Activated CD4-positive, CD25-positive, alpha-beta regulatory T cell (primary cell): ENCODE results near the gene HADHA.
"Not testable (repeated sequence)": the region's sequence is repeated elsewhere in the genome, so short reads cannot be mapped to it uniquely, and the experiment has no call there.

Source experiments
- DNase-seq, 4 experiments: peaks; one replicate each; lab custom pipeline; 2025; lab: John Stamatoyannopoulos, UW

The HADHA gene

GRCh38 chr2:26173776-26174482 is 70.5 kb downstream of the HADHA start:
- no peak for DNase-seq

- no peak for DNase-seq
These were observed 71.3 kb downstream of the HADHA start, which contains the start of gene GAREM2 for GRCh38 chr2:26172871-26173775. GAREM2 (plus strand) TSS chr2:26173088; CDS start chr2:26173221, 133 bp downstream.

- no peak for DNase-seq
These were observed 72.1 kb downstream of the HADHA start for GRCh38 chr2:26172189-26172870.

- DNase-seq, result no peak
These were observed 73.6 kb downstream of the HADHA start for GRCh38 chr2:26170795-26171194.

- DNase-seq, result no peak
These were observed 74.6 kb downstream of the HADHA start for GRCh38 chr2:26169681-26170414.

GRCh38 chr2:26169226-26169625 is 75.2 kb downstream of the HADHA start:
- no peak for DNase-seq

GRCh38 chr2:26168785-26169184 is 75.6 kb downstream of the HADHA start:
- no peak for DNase-seq

- not testable (repeated sequence) for DNase-seq
These were observed 77.9 kb downstream of the HADHA start for GRCh38 chr2:26166541-26166940.

- DNase-seq, result no peak
These were observed 79.0 kb downstream of the HADHA start for GRCh38 chr2:26165403-26165802.

GRCh38 chr2:26164641-26165211 is 79.7 kb downstream of the HADHA start:
- no peak for DNase-seq

- DNase-seq, result no peak
These were observed 80.2 kb downstream of the HADHA start for GRCh38 chr2:26164231-26164630.

- no peak for DNase-seq
These were observed 81.5 kb downstream of the HADHA start for GRCh38 chr2:26162963-26163362.

- no peak for DNase-seq
These were observed 82.5 kb downstream of the HADHA start for GRCh38 chr2:26161926-26162325.

- DNase-seq, result no peak
These were observed 86.9 kb downstream of the HADHA start for GRCh38 chr2:26157580-26157979.

- DNase-seq, result no peak
These were observed 94.2 kb downstream of the HADHA start for GRCh38 chr2:26150243-26150642.

- no peak for DNase-seq
These were observed 95.9 kb downstream of the HADHA start for GRCh38 chr2:26148501-26148900.

- peak; percentile 6 to 33 (median 20) for DNase-seq
These were observed 99.3 kb downstream of the HADHA start for GRCh38 chr2:26144953-26145680.

GRCh38 chr2:26144031-26144430 is 100.4 kb downstream of the HADHA start:
- DNase-seq, result no peak

GRCh38 chr2:26141145-26141769 is 103.2 kb downstream of the HADHA start:
- DNase-seq, result no peak
